H1 (cell line): ENCODE measurements around the gene CELSR1. TPM values are rescaled to one million over a fixed set of nuclear protein-coding genes. Genes with fewer than 3 reads are reported as not detected.

Source experiments
- CHD2 ChIP-seq: IDR thresholded peaks from 2 replicates; pipeline ENCODE4 v1.6.1; 2012; ENCODE audit warnings: low read length, improper control_type of control experiment
- E2F6 ChIP-seq: IDR thresholded peaks from 2 replicates; pipeline ENCODE4 v1.6.1; 2012; ENCODE audit warnings: inconsistent platforms
- EZH2 ChIP-seq: fragments of 200-600 bp; sonication (generic); IDR thresholded peaks from 2 replicates; pipeline ENCODE4 v1.7.1; 2012; ENCODE audit warnings: low read depth, mild to moderate bottlenecking, moderate library complexity, low read length, inconsistent platforms; ENCODE audit not compliant: severe bottlenecking
- GTF2F1 ChIP-seq: IDR thresholded peaks from 2 replicates; pipeline ENCODE4 v1.6.1; 2012; ENCODE audit warnings: low read depth, low read length, improper control_type of control experiment, borderline replicate concordance
- PHF8 ChIP-seq: fragments of 200-600 bp; sonication (generic); conservative IDR thresholded peaks from 2 replicates; pipeline ENCODE4 v1.7.1; 2012; ENCODE audit warnings: low read depth, mild to moderate bottlenecking, inconsistent platforms, low read length, moderate library complexity
- RXRA ChIP-seq: IDR thresholded peaks from 2 replicates; pipeline ENCODE4 v1.6.1; 2011; ENCODE audit warnings: low read depth, mild to moderate bottlenecking, low read length, moderate library complexity; ENCODE audit not compliant: insufficient read depth
- polyA plus RNA-seq, 7 experiments: library from polyadenylated mRNA; depleted of rRNA in 3 of 7; stranded (reverse) in 5 of 7; unstranded in 2 of 7; fragments of >200 nt in 5 of 7; fragments of 200-250 nt in 2 of 7; gene quantifications; 1 replicate in 5 of 7; 2 replicates in 1 of 7; 4 replicates in 1 of 7; pipeline versions ENCODE4 v1.2.1 to v1.2.3, GENCODE V29; 2011 to 2013; ENCODE audit warnings: missing spikeins in 2 of 7, mixed read lengths in 2 of 7
- total RNA-seq: library from RNA; stranded (reverse); fragmentation: NEBNext Ultra II Directional; extraction: Animal tissue kit (Norgen Biotek cat#: 25700); gene quantifications from 2 replicates; pipeline ENCODE4 v1.2.1, GENCODE V29; 2021
- TF ChIP-seq, protein P1 (sequence below): fragments of 300-600 bp; sonication (generic); IDR thresholded peaks from 2 replicates; pipeline ENCODE4 v1.7.1; 2012; ENCODE audit warnings: low read length, moderate library complexity, mild to moderate bottlenecking, inconsistent platforms; ENCODE audit not compliant: insufficient replicate concordance

The CELSR1 gene
- total and polyA plus RNA-seq, 2 of the 8 experiments (the other 6 are each of a cell fraction or from before 2014, with no cell fraction given): 9.0 to 12.4 TPM

- TF ChIP-seq, protein P1, sequence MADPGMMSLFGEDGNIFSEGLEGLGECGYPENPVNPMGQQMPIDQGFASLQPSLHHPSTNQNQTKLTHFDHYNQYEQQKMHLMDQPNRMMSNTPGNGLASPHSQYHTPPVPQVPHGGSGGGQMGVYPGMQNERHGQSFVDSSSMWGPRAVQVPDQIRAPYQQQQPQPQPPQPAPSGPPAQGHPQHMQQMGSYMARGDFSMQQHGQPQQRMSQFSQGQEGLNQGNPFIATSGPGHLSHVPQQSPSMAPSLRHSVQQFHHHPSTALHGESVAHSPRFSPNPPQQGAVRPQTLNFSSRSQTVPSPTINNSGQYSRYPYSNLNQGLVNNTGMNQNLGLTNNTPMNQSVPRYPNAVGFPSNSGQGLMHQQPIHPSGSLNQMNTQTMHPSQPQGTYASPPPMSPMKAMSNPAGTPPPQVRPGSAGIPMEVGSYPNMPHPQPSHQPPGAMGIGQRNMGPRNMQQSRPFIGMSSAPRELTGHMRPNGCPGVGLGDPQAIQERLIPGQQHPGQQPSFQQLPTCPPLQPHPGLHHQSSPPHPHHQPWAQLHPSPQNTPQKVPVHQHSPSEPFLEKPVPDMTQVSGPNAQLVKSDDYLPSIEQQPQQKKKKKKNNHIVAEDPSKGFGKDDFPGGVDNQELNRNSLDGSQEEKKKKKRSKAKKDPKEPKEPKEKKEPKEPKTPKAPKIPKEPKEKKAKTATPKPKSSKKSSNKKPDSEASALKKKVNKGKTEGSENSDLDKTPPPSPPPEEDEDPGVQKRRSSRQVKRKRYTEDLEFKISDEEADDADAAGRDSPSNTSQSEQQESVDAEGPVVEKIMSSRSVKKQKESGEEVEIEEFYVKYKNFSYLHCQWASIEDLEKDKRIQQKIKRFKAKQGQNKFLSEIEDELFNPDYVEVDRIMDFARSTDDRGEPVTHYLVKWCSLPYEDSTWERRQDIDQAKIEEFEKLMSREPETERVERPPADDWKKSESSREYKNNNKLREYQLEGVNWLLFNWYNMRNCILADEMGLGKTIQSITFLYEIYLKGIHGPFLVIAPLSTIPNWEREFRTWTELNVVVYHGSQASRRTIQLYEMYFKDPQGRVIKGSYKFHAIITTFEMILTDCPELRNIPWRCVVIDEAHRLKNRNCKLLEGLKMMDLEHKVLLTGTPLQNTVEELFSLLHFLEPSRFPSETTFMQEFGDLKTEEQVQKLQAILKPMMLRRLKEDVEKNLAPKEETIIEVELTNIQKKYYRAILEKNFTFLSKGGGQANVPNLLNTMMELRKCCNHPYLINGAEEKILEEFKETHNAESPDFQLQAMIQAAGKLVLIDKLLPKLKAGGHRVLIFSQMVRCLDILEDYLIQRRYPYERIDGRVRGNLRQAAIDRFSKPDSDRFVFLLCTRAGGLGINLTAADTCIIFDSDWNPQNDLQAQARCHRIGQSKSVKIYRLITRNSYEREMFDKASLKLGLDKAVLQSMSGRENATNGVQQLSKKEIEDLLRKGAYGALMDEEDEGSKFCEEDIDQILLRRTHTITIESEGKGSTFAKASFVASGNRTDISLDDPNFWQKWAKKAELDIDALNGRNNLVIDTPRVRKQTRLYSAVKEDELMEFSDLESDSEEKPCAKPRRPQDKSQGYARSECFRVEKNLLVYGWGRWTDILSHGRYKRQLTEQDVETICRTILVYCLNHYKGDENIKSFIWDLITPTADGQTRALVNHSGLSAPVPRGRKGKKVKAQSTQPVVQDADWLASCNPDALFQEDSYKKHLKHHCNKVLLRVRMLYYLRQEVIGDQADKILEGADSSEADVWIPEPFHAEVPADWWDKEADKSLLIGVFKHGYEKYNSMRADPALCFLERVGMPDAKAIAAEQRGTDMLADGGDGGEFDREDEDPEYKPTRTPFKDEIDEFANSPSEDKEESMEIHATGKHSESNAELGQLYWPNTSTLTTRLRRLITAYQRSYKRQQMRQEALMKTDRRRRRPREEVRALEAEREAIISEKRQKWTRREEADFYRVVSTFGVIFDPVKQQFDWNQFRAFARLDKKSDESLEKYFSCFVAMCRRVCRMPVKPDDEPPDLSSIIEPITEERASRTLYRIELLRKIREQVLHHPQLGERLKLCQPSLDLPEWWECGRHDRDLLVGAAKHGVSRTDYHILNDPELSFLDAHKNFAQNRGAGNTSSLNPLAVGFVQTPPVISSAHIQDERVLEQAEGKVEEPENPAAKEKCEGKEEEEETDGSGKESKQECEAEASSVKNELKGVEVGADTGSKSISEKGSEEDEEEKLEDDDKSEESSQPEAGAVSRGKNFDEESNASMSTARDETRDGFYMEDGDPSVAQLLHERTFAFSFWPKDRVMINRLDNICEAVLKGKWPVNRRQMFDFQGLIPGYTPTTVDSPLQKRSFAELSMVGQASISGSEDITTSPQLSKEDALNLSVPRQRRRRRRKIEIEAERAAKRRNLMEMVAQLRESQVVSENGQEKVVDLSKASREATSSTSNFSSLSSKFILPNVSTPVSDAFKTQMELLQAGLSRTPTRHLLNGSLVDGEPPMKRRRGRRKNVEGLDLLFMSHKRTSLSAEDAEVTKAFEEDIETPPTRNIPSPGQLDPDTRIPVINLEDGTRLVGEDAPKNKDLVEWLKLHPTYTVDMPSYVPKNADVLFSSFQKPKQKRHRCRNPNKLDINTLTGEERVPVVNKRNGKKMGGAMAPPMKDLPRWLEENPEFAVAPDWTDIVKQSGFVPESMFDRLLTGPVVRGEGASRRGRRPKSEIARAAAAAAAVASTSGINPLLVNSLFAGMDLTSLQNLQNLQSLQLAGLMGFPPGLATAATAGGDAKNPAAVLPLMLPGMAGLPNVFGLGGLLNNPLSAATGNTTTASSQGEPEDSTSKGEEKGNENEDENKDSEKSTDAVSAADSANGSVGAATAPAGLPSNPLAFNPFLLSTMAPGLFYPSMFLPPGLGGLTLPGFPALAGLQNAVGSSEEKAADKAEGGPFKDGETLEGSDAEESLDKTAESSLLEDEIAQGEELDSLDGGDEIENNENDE: no peak
- TF ChIP-seq E2F6 (no peak), GTF2F1 (no peak), EZH2 (no peak), PHF8 (no peak), CHD2 (no peak), RXRA (no peak)
- TF ChIP-seq, all 59 proteins: peak for 0
Measured at GRCh38 chr22:46460857-46461256, 76.6 kb downstream of the CELSR1 start (continued).
